ENCODE measurements around the gene POGK.

POGK gene

DNA sequence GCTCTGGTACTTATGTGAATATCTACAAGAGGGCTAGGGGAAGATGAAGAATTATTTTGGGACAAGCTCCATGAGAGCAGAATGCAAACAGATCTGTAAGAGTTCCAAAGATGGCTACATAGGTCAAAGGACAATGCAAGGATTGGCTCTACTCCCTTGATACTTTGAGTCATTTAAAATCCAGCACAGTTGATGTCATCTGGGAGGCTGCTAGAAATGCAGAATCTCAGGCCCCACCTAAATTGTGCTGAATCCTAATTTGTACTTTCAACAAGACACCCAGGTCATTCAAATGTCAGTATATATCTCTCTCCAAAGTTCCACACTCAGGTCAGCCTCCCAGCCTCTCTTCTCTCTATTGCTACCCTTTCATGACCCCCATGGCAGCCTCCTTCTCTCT, 60.5 kb downstream of the POGK start:
- in situ Hi-C loops (cut with HindIII; ENCODE audit: low sequenced_read_pairs): loop anchor here (10.0 kb wide), 1 partner anchor 155 kb away; no protein-coding TSS in a partner anchor
- H3K4me3 ChIP-seq (ENCODE audit: low read depth, low read length): no peak overlapping the region
- DNase-seq (ENCODE audit: low read depth): no peak
- TF ChIP-seq, protein P1, sequence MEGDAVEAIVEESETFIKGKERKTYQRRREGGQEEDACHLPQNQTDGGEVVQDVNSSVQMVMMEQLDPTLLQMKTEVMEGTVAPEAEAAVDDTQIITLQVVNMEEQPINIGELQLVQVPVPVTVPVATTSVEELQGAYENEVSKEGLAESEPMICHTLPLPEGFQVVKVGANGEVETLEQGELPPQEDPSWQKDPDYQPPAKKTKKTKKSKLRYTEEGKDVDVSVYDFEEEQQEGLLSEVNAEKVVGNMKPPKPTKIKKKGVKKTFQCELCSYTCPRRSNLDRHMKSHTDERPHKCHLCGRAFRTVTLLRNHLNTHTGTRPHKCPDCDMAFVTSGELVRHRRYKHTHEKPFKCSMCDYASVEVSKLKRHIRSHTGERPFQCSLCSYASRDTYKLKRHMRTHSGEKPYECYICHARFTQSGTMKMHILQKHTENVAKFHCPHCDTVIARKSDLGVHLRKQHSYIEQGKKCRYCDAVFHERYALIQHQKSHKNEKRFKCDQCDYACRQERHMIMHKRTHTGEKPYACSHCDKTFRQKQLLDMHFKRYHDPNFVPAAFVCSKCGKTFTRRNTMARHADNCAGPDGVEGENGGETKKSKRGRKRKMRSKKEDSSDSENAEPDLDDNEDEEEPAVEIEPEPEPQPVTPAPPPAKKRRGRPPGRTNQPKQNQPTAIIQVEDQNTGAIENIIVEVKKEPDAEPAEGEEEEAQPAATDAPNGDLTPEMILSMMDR (IDR thresholded peaks at IDR 0.05; ENCODE audit: low read depth, low read length, missing control alignments): no peak

DNA sequence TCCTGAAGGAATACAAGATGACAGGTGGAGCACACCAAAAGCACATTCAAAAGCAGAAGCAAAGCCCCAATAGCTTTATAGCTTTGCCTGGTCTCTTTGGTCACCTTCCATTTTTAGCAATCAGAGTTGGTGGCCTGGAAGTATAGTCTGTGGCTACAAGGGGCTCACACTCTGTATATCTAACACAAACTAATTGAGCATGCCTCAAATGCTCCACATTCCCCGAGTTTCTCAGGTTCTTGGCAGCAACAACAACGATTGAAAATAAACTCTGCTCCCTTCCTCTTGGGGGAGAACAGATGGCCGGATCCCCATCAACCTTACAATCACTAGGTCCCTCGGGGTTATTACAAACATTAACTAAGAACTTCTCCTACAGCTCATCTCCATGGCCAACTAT, 61.7 kb downstream of the POGK start:
- in situ Hi-C loops (cut with HindIII; ENCODE audit: low sequenced_read_pairs): loop anchor here (10.0 kb wide), 1 partner anchor 154 kb away; no protein-coding TSS in a partner anchor
- TF ChIP-seq, protein P1 (IDR thresholded peaks at IDR 0.05; ENCODE audit: low read depth, low read length, missing control alignments): no peak
- no peak overlapping the region for H3K4me3 ChIP-seq (ENCODE audit: low read depth, low read length)
- DNase-seq (ENCODE audit: low read depth): no peak

DNA sequence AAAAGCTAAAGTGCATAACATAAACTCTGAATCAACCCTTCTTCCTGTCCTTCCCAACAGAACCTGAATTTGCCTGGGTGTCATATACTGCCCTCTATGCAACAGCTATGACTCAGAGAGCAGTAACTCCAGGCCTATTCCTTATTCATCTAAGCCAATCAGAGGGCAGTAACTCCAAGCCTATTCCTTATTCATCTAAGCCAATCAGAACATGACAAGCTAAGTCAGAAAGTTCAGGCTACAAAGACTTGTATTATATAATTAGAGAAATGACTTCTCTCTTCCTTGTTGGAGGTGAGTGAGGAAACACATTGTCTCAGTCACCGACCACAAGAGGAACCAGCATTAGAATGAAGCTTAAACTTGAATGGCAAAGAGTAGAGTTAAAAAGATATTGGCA, 63.0 kb downstream of the POGK start:
- in situ Hi-C loops (cut with HindIII; ENCODE audit: low sequenced_read_pairs): loop anchor here (10.0 kb wide), 1 partner anchor 153 kb away; no protein-coding TSS in a partner anchor
- H3K4me3 ChIP-seq (ENCODE audit: low read depth, low read length): no peak overlapping the region
- DNase-seq (ENCODE audit: low read depth): no peak
- TF ChIP-seq, protein P1 (IDR thresholded peaks at IDR 0.05; ENCODE audit: low read depth, low read length, missing control alignments): no peak

DNA sequence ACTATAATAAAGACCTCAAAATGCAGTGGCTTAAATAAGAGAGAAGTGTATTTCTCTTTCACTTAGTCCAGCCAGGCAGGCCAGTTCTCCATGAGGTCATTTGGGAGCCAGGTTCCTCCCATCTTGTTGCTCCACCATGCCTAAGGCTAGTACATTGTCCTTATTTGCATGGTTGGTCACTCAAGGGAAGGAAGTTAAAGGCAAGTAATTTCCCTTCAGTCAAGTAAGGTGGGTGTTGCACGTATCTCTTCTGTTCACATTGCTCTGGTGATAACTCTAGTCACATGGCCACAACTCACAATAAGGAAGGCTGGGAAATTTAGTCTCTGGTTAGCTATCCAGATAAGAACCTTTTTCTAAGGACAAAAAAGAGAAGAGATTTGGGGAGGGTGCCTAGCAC, 64.0 kb downstream of the POGK start:
- no peak overlapping the region for H3K4me3 ChIP-seq (ENCODE audit: low read depth, low read length)
- DNase-seq (ENCODE audit: low read depth): no peak
- TF ChIP-seq, protein P1 (IDR thresholded peaks at IDR 0.05; ENCODE audit: low read depth, low read length, missing control alignments): no peak
- in situ Hi-C loops (cut with HindIII; ENCODE audit: low sequenced_read_pairs): loop anchor here (10.0 kb wide), 1 partner anchor 152 kb away; no protein-coding TSS in a partner anchor

DNA sequence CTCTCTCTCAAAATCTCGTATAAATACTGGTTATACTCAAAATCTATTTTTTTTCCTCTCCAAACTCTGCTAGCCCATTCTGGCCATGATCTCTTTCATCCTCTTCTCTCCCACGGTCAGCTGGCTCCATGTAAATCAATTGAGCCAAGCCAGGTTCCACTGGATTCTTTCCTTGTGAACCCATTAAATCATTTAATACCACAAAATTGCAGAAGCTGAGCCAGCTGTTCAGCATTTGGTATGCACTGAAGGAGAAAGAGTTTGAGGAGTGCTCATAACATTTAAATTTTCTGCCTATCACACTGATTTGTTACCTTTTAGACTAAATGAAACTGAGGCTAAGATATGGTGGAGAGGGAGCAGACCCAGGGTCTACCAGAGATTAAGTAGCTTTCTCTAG, 65.9 kb downstream of the POGK start:
- TF ChIP-seq, protein P1 (IDR thresholded peaks at IDR 0.05; ENCODE audit: low read depth, low read length, missing control alignments): no peak
- peak overlapping the region; percentile 5 for H3K4me3 ChIP-seq (ENCODE audit: low read depth, low read length)
- in situ Hi-C loops (cut with HindIII; ENCODE audit: low sequenced_read_pairs): loop anchor here (10.0 kb wide), 1 partner anchor 150 kb away; no protein-coding TSS in a partner anchor
- DNase-seq (ENCODE audit: low read depth): peak; percentile 90

DNA sequence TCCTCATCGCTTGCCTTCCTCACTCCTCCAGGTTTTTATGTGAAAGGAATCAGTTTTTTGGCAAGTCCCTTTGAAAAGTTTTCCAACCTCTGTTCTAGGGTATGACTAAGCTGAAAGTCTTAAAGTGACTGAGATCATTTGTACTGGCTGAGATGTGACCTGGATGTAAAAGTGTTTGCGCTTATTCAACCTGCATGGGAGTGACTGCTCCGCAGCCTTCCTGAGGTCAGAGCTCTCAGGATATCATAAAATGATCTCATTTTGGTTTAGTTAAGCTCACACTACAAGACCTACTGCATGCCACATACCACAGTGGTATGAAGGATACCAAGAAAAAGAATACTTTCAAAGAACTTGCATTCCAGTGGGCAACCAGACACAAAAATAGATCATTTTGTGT, 66.6 kb downstream of the POGK start:
- peak; percentile 94 for DNase-seq (ENCODE audit: low read depth)
- no peak overlapping the region for H3K4me3 ChIP-seq (ENCODE audit: low read depth, low read length)
- in situ Hi-C loops (cut with HindIII; ENCODE audit: low sequenced_read_pairs): loop anchor here (10.0 kb wide), 1 partner anchor 149 kb away; no protein-coding TSS in a partner anchor
- TF ChIP-seq, protein P1 (IDR thresholded peaks at IDR 0.05; ENCODE audit: low read depth, low read length, missing control alignments): no peak
